ENCODE data around the gene MAGI2.

Gene MAGI2

GRCh38 chr7:79298145-79298760 is 155.2 kb downstream of the MAGI2 start:
- no peak for FAIRE-seq

- FAIRE-seq: no peak
Measured at GRCh38 chr7:79296553-79297320, 156.7 kb downstream of the MAGI2 start.

DNA sequence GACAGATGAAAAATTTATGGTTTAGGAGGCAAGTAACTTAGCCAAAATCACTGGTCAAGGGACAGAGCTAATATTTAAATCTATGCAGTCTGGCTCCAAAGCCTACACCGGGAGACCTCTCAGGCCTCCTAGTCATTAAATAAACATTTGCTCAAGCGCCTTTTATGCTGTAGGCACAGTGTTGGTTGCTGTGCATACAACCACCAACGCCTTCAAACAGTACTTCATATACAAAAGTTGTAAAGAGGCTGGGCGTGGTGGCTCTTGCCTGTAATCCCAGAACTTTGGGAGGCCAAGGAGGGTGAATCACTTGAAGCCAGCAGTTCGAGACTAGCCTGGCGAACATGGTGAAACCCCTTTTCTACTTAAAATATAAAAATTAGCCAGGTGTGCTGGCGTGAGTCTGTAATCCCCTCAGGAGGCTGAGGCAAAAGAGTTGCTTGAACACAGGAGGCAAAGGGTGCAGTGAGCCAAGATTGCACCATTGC is 159.8 kb downstream of the MAGI2 start:
- no peak for FAIRE-seq

GRCh38 chr7:79292834-79293233 is 160.6 kb downstream of the MAGI2 start:
- no peak for FAIRE-seq

- no peak for FAIRE-seq
Measured at GRCh38 chr7:79291498-79291865, 162.0 kb downstream of the MAGI2 start.

DNA sequence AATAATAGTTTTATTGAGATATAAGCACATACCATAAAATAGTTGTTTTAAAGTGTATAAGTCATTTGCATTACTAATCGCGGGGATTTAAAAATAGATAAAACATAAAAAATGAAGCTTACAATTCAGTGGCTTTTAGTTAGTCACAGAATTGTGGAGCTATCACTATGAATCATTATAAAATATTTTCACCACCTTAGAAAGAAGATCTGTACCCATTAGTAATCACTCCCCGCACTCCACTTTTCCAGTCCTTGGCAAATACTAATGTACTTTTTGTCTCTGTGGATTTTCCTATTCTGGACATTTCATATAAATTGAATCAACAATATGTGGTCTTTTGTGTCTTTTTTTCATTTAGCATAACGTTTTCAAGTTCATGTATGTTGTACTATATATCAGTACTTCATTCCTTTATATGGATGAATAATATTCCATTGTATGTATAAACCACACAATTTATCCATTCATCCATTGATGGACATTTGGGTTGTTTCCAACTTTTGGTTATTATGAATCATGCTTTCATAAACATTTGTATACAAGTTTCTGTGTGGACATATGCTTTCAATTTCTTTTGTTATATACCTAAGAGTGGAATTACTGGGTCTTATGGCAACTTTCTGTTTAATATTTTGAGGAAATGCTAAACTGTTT is 162.5 kb downstream of the MAGI2 start:
- FAIRE-seq: no peak

DNA sequence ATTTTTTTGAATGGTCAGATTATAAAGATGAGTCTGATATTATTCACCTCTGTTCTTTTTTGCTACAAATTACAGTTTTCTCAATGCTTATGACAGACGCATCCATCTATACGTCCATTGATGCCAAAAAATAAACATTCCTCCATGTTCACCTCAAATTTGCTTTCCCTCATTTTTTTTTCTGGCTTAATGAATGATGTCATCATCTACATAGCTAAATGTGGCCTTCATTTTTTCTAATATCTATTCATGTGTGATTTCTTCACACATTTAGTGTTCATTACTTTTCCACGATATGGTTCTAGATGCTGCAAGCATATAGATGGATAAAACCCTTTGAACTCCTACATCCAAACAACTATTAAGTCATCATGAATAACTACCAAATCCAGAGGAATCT is 163.1 kb downstream of the MAGI2 start:
- FAIRE-seq: no peak

DNA sequence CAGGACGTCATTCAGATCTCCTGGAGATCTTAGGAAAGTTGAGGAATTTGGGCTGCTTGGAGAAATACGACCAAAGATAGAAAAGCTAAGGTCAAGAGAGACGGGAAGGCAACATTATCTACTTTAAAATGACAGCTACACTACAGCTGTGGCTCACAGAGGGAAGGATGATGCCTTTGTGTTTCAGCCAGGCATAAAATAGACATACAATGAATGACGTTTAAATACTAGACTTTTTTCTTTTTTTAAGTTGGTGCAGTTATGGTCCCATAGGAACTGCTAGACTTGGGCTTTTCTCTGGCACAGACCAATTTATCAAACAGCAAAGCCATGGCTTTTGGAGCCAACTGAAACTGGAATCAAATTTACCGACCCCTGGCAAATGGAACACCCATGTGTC is 164.8 kb downstream of the MAGI2 start:
- no peak for FAIRE-seq

GRCh38 chr7:79287981-79288380 is 165.5 kb downstream of the MAGI2 start:
- no peak for FAIRE-seq

- no peak for FAIRE-seq
Measured at GRCh38 chr7:79286181-79286580, 167.3 kb downstream of the MAGI2 start.

GRCh38 chr7:79285756-79286155 is 167.7 kb downstream of the MAGI2 start:
- FAIRE-seq: no peak

DNA sequence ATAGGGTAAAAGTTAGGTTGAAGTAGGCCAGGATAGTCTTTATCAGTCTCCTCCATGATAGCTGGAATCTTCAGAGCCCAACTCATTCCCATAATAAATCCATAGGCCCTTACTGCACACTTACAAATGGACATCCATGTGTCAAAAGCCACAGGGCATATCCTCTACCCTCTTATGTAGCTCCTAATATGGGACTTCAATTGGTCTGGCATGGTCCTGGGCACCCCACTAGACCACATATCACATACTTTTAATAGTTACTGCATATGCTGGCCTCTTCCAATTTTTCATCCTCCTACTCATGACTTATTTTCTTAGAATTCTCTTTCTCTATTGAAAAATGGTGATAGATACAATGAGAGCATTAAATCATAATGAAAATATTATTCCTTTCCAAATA is 169.3 kb downstream of the MAGI2 start:
- no peak for FAIRE-seq

DNA sequence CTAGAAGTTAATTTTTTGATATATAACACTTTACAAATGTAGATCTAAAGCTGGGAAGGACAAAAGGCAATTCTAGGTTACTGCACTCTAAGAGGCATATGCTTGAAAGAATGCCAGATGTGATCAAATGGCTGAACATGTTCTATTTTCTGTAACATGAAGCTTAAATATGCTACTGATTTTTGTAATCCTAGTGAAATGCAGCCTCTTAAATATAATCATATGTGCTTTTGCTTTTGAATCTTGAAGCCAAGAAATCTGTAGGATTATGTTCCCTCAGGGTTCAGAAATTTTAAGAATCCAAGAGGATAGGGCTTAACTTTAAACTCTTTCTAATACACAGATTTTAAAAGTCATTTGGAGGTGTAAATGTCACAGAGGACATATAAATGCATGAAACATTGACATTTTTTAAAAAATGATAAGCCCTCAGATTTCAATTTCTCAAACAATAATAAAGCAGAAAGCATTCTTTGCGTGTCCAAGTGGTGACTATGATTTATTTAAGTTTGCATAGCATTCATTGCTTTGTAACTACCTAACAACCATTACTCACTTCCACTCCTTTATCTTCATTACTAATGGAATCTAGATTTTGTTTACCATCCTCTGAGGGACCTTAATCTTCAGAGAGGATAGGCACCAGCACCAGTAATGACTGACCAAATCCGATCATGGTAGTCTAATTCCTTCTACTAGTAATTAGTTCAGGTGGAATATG is 170.4 kb downstream of the MAGI2 start:
- FAIRE-seq: no peak

GRCh38 chr7:79282070-79282694 is 171.3 kb downstream of the MAGI2 start:
- FAIRE-seq: no peak

- FAIRE-seq: no peak
Measured at GRCh38 chr7:79281426-79281825, 172.0 kb downstream of the MAGI2 start.

DNA sequence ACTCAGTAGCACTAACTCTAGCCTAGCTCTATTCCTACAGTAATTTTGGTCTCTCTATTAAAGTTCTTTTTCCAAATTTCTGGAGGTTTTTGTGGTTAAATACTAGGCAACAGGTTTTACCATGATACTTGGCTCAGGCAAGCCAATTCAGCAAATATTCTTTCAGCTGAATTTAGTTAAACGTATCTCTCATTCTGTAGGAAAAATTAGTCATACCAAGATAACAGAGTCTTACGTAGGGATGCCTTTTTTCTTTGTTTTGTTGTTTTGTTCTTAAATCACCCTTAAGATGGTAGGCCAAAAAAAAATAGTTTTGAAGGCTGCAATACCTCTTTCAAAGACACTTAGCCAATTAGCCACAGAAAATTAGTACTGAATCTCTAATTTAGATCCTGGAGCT is 180.5 kb downstream of the MAGI2 start:
- no peak for FAIRE-seq

- FAIRE-seq: peak; percentile 89
Measured at GRCh38 chr7:79272066-79272669, 181.3 kb downstream of the MAGI2 start.

DNA sequence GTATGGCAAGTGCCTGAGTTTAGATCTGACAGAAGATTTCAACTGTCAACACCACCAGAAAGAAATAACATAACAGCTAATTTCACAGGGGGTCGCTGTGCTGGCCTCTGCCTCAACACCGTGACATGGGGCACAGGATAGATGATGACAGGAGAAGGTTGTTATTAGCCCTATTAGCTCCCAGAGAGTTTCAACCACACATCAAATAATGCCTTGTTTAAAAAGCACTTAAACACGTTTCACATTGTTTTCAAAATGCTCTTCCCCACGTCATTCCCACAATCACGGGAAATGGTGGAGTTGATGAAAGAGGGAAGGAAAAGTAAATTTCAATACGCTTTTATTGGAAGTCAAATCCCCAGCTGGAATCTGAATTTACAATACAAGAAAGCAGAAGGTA is 184.7 kb downstream of the MAGI2 start:
- no peak for FAIRE-seq

DNA sequence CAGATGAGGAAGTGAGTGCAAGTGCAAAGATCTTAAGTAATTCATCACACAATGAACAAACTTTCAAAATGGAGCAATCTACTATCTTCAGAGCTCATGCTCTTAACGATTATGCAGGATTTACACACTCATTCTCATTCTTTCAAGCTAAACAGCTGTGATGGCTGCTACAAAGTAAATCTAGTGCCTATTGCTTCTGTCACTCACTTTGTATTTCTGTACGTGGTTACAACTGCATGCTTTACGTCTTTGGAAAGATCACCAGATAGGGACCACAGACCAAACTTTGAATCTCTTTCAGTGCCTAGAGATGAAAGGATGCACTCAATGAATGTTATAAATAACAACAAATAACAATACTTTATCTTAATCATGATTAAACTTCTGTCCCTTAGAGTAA is 194.6 kb downstream of the MAGI2 start:
- FAIRE-seq: no peak

GRCh38 chr7:79257959-79258358 is 195.5 kb downstream of the MAGI2 start:
- FAIRE-seq: no peak

DNA sequence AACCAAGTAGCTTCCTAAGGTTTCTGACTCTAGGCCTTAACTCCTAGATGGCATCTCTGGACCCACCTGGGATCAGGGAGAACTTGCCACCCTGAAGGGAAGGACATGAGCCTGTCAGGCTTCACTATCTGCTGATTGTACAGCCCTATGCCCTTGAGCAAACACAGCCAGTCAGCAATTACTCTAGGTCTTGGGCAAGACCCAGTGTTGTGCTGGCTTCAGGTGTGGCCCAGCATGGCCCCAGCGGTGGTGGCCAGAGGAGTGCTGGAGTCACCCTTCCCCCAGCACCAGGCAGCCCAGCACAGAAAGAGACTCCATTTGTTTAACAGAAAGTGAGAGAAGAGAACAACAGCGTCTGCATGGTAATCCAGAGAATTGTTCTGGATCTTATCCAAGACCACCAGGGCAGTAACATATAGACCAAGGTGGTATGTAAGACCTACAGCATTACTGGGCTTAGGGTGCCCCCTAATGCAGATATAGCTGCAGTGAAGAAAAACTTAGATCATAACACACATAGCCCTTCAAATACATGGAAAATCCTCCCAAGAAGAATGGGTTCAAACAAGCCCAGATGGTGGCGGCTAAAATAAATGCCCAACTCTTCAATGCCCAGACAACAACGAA is 207.7 kb downstream of the MAGI2 start:
- FAIRE-seq: no peak

- no peak for FAIRE-seq
Measured at GRCh38 chr7:79244482-79244881, 209.0 kb downstream of the MAGI2 start.

Measured in colon (tissue), 2 donors.